Stomach (tissue), 9 donors: ENCODE data around the gene NR1I3. TPM values are rescaled to one million over a fixed set of nuclear protein-coding genes. Genes with fewer than 3 reads are reported as not detected.
"Not testable (repeated sequence)": the region's sequence is repeated elsewhere in the genome, so short reads cannot be mapped to it uniquely, and the experiment has no call there.

ENCODE experiments used
- DNase-seq, 2 donors: peaks; one replicate each; pipeline versions ENCODE4 v3.0.0 to v3.0.0-alpha.2; 2013 to 2019
- H3K27ac ChIP-seq, 5 donors: fragments of 200-600 bp in 4 of 5; sonication (generic) in 4 of 5; one replicate each; pipeline ENCODE4 v1.5.1; 2013 to 2019; ENCODE audit warnings: mild to moderate bottlenecking in 1 of 5, moderate library complexity in 1 of 5
- H3K27me3 ChIP-seq, 3 donors: fragments of 200-600 bp; sonication (generic); one replicate each; pipeline ENCODE4 v1.5.1; 2017 to 2019; ENCODE audit warnings: mixed run types in 1 of 3
- H3K36me3 ChIP-seq, 4 donors: fragments of 200-600 bp; sonication (generic); 1 replicate in 3 of 4; 2 replicates in 1 of 4; pipeline ENCODE4 v1.5.1; 2016 to 2019
- H3K4me1 ChIP-seq, 4 donors: fragments of 200-600 bp; sonication (generic); one replicate each; pipeline ENCODE4 v1.5.1; 2016 to 2019
- H3K4me3 ChIP-seq, 4 donors: fragments of 200-600 bp; sonication (generic) in 3 of 4; one replicate each; pipeline ENCODE4 v1.5.1; 2016 to 2019; ENCODE audit warnings: mild to moderate bottlenecking in 1 of 4
- H3K9me3 ChIP-seq, 4 donors: fragments of 200-600 bp; sonication (generic); one replicate each; pipeline ENCODE4 v1.5.1; 2016 to 2019
- EP300 ChIP-seq: sonication (generic); formaldehyde crosslinking; IDR thresholded peaks from one replicate; pipeline ENCODE4 v1.6.1; 2017; ENCODE audit warnings: antibody characterized with exemption
- POLR2A ChIP-seq, 4 donors: fragments of 450-650 bp; IDR thresholded peaks; one replicate each; pipeline ENCODE4 v1.6.1; 2016; ENCODE audit warnings: antibody characterized with exemption in 4 of 4, control low read depth in 2 of 4, mild to moderate bottlenecking in 1 of 4, moderate library complexity in 1 of 4
- POLR2AphosphoS5 ChIP-seq, 3 donors: sonication (generic); formaldehyde crosslinking; IDR thresholded peaks; one replicate each; pipeline ENCODE4 v1.6.1; 2016; ENCODE audit warnings: antibody characterized with exemption in 3 of 3
- WGBS, 5 donors: extraction: QIAGEN DNeasy Blood & Tissue Kit in 3 of 5; methylation state at CpG; one replicate each; pipeline versions ENCODE4 v1.1.5 to v1.1.7; 2013 to 2018; 5-methylcytosine and 5-hydroxymethylcytosine counted together
- intact Hi-C: fragments of 100-400 bp; cut with DNase I; formaldehyde crosslinking; loops from one replicate; pipeline ENCODE4 v1.15.1; 2023; ENCODE audit warnings: low total_unique reads
- polyA plus RNA-seq, 3 donors: library from polyadenylated mRNA; stranded (reverse); fragments of 200-250 nt; gene quantifications; one replicate each; pipeline ENCODE4 v1.2.3, GENCODE V29; 2013
- total RNA-seq, 5 donors: library from RNA; depleted of rRNA; stranded (reverse); fragments of >200 nt; gene quantifications; one replicate each; pipeline versions ENCODE4 v1.1.0 to v1.2.3, GENCODE V29; 2014 to 2016
- TF ChIP-seq, protein P1 (sequence below), 7 experiments: fragments of 450-650 bp in 4 of 7; fragments of 200-600 bp in 3 of 7; sonication (generic) in 3 of 7; IDR thresholded peaks; one replicate each; pipeline ENCODE4 v1.5.1; 2016 to 2019; ENCODE audit warnings: antibody characterized with exemption in 7 of 7, control low read depth in 2 of 7, mild to moderate bottlenecking in 1 of 7
- donor health status: healthy with polysubstance abuse.
- donor health status: Bipolar disorder and iron deficiency.
- donor health status: healthy.

NR1I3 gene
- total and polyA plus RNA-seq, 8 donors = 0.55 TPM; not detected in 7

DNA sequence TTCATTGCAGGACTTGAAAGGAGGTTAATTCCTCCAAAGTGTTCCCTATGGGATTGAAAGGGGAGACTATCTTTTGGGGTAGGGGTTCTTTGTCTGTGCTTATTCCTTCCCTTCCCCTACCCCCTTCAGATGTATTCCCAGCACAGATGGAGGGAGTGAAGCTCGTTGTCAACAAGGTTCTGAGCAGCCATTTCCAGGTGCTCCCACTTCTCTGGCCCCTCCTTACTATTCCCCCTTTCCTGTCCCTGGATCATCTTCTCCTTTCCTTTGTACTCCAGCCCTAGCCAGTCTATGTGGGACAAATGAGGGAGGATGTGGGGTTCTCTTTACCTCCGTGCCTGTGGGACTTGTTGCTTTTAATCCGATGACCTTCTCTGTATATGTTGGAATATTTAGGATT, 11.2 kb downstream of the NR1I3 start:
- Histone ChIP-seq H3K27ac (peak overlapping the region in 4 of 5 donors; percentile 15 to 84 (median 80)), H3K4me3 (peak overlapping the region; percentile 65 to 83 (median 78))
- intact Hi-C loops = loop anchor here (5.0 kb wide), 1 partner anchor 156 kb away; no protein-coding TSS in a partner anchor

DNA sequence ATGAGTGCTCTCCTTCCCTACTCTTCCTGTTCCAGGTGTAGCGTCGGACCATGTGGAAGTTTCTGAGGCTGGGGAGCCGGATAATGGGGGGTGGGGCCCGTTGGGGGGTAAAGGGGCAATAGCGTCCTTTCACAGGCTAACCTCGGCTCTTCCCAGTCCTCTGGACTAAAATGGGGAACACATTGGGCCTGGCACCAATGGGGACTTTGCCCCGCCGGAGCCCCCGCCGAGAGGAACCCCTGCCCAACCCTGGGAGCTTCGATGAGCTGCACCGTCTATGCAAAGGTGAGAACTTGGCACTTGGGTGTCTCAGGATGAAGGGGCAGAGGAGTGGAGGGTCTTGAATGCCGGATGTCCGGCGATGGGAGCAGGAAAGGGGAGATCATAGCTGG, 11.7 kb downstream of the NR1I3 start:
- H3K27me3 ChIP-seq = no peaks in the 10 kb centered on the region
- H3K9me3 ChIP-seq = no peaks in the 10 kb centered on the region
- peaks cover 20 to 37% (median 29%) of the 10 kb centered on the region in 4 donors for H3K36me3 ChIP-seq
- peak overlapping the region; percentile 65 to 83 (median 78) for H3K4me3 ChIP-seq
- H3K4me1 ChIP-seq = peaks cover 16 to 42% (median 29%) of the 10 kb centered on the region in 4 donors
- intact Hi-C loops = loop anchor here (5.0 kb wide), 1 partner anchor 156 kb away; no protein-coding TSS in a partner anchor
- 6 to 13% (median 9%) methylated on average over 14 to 15 of the region's 15 CpGs for WGBS, 5 donors
- DNase-seq = no peak
- peak overlapping the region in 4 of 5 donors; percentile 75 to 84 (median 80) for H3K27ac ChIP-seq
- TF ChIP-seq EP300 (no peak), POLR2A (IDR thresholded peaks at IDR 0.05) (no peak), POLR2AphosphoS5 (IDR thresholded peaks at IDR 0.05) (no peak)
- TF ChIP-seq, protein P1, sequence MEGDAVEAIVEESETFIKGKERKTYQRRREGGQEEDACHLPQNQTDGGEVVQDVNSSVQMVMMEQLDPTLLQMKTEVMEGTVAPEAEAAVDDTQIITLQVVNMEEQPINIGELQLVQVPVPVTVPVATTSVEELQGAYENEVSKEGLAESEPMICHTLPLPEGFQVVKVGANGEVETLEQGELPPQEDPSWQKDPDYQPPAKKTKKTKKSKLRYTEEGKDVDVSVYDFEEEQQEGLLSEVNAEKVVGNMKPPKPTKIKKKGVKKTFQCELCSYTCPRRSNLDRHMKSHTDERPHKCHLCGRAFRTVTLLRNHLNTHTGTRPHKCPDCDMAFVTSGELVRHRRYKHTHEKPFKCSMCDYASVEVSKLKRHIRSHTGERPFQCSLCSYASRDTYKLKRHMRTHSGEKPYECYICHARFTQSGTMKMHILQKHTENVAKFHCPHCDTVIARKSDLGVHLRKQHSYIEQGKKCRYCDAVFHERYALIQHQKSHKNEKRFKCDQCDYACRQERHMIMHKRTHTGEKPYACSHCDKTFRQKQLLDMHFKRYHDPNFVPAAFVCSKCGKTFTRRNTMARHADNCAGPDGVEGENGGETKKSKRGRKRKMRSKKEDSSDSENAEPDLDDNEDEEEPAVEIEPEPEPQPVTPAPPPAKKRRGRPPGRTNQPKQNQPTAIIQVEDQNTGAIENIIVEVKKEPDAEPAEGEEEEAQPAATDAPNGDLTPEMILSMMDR (IDR thresholded peaks at IDR 0.05) = no peak

More for the DNA sequence above, 11.2 kb downstream of the NR1I3 start:
- Histone ChIP-seq H3K27me3 (no peaks in the 10 kb centered on the region), H3K36me3 (peaks cover 20 to 37% (median 29%) of the 10 kb centered on the region in 4 donors), H3K4me1 (peaks cover 16 to 42% (median 29%) of the 10 kb centered on the region in 4 donors), H3K9me3 (no peaks in the 10 kb centered on the region)
- TF ChIP-seq EP300 (no peak), POLR2AphosphoS5 (IDR thresholded peaks at IDR 0.05) (no peak), POLR2A (IDR thresholded peaks at IDR 0.05) (no peak)
- TF ChIP-seq, protein P1 (IDR thresholded peaks at IDR 0.05) = no peak
- WGBS, 5 donors = 39 to 72% (median 61%) methylated on average over 3 of the region's 3 CpGs
- no peak for DNase-seq

DNA sequence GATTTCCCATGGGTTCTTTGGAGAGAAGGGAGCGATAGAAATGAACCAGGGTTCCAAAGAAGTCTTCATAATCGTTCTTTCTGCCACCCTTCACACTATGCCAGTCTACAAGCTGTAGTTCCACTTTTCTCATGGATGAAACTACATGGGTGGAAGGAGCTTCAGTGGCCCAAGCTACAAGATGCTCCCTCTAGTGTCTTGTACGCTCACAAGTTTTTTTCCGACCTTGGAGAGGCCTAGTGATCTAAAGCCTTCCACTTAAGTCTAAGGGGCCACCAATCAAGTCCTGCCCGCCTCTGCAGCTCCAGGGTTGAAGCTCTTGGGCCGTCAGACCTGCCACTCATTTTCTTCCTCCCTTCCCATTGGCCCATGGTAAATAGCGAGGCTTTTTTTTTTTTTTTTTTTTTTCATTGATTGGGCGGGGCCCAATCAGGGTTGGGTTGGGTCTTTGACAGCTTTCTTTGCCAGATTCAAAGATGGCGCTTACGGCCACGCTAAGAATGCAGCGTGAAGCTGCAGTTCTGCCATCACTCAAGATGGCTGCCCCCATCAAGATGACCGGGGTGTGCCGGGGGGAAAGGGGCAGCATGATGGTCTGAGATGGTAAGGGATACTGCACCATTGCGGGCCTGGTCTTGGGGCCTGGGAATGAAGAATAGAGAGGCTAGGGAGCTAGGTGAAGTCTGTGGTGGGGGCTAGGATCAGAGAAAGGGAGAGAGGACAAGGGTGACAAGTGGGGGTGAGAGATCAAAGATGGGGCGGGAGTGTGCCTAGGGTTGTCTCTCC, 12.3 kb downstream of the NR1I3 start, which contains the start of gene TOMM40L:
Gene TOMM40L (plus strand): TSS at position 527 of the 786 bp plus-strand sequence. CDS start 430 bp downstream, outside the sequence.
- Histone ChIP-seq H3K36me3 (peaks cover 20 to 33% (median 27%) of the 10 kb centered on the region in 4 donors), H3K27me3 (no peaks in the 10 kb centered on the region), H3K4me3 (peak within 1 kb of the TSS; percentile 65 to 83 (median 78)), H3K4me1 (peaks cover 16 to 42% (median 29%) of the 10 kb centered on the region in 4 donors), H3K9me3 (no peaks in the 10 kb centered on the region), H3K27ac (peak within 1 kb of the TSS; percentile 52 to 84 (median 79))
- intact Hi-C loops = loop anchor here (5.0 kb wide), 1 partner anchor 157 kb away; no protein-coding TSS in a partner anchor
- TF ChIP-seq POLR2A (IDR thresholded peaks at IDR 0.05) (no peak), EP300 (no peak), POLR2AphosphoS5 (IDR thresholded peaks at IDR 0.05) (peak in 1 of 3 donors; percentile 79)
- TF ChIP-seq, protein P1 (IDR thresholded peaks at IDR 0.05) = peak in 4 of 7 experiments; percentile 18 to 49 (median 35)
- DNase-seq = peak; percentile 84 to 98
- 8 to 10% (median 8%) methylated on average over 16 of the region's 16 CpGs for WGBS, 5 donors

DNA sequence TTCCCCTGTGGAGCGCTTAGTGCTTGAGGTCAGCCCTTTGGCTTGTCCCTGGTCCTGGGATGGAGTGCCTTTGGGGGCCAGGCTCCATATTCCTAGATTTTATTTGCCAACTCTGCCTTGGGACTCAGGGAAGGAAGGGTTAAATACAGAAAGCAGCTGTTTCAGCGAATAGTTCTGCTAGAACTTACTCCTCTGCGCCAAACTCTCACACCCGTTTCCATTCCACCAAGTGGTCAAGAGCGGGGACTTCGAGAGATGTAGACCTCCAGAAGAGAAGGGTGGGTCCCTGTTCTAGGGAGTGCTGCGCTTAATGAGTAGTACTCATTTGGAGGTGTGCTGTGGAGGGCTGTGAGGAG, 12.8 kb downstream of the NR1I3 start:
- Histone ChIP-seq H3K36me3 (peaks cover 20 to 27% (median 22%) of the 10 kb centered on the region in 4 donors), H3K4me3 (no peak overlapping the region), H3K4me1 (peaks cover 16 to 42% (median 29%) of the 10 kb centered on the region in 4 donors), H3K27me3 (no peaks in the 10 kb centered on the region), H3K9me3 (no peaks in the 10 kb centered on the region), H3K27ac (peak overlapping the region in 4 of 5 donors; percentile 54 to 79 (median 74))
- 67 to 78% (median 74%) methylated on average over 7 of the region's 7 CpGs for WGBS, 5 donors
- no peak for TF ChIP-seq POLR2A (IDR thresholded peaks at IDR 0.05)
- no peak for TF ChIP-seq EP300
- TF ChIP-seq, protein P1 (IDR thresholded peaks at IDR 0.05) = no peak
- TF ChIP-seq POLR2AphosphoS5 (IDR thresholded peaks at IDR 0.05) = no peak
- intact Hi-C loops = loop anchor here (5.0 kb wide), 1 partner anchor 157 kb away; no protein-coding TSS in a partner anchor
- DNase-seq = no peak

DNA sequence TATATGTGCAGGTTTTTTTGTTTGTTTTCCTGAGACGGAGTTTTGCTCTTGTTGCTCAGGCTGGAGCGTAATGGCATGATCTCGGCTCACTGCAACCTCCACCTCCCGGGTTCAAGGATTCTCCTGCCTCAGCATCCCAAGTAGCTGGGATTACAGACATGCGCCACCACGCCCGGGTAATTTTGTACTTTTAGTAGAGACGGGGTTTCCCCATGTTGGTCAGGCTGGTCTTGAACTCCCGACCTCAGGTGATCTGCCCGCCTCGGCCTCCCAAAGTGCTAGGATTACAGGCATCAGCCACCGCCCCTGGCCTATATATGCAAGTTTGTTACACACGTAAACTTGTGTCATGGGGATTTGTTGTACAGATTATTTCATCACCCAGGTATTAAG, 13.3 kb downstream of the NR1I3 start:
- peaks cover 16 to 23% (median 18%) of the 10 kb centered on the region in 4 donors for H3K36me3 ChIP-seq
- not testable (repeated sequence) for DNase-seq, H3K4me3 ChIP-seq, H3K27me3 ChIP-seq, H3K9me3 ChIP-seq
- peak overlapping the region in 1 of 5 donors; percentile 79 for H3K27ac ChIP-seq
- intact Hi-C loops = loop anchor here (5.0 kb wide), 1 partner anchor 158 kb away; no protein-coding TSS in a partner anchor
- 76 to 86% (median 84%) methylated on average over 13 of the region's 13 CpGs for WGBS, 5 donors
- peaks cover 16 to 42% (median 29%) of the 10 kb centered on the region in 4 donors for H3K4me1 ChIP-seq
